A673 (cell line): ENCODE measurements around the gene KNDC1. TPM values are rescaled to one million over a fixed set of nuclear protein-coding genes. Genes with fewer than 3 reads are reported as not detected.

ENCODE experiments used
- BruUV-seq: library from RNA; stranded (reverse); fragments of 400-500 nt; replicated peaks from 2 replicates; lab custom pipeline; 2021; lab: Mats Ljungman, UMichigan
- CTCF ChIA-PET: fragments of 300-600 bp; sonication (Branson Sonifier 250); formaldehyde crosslinking; loops from one replicate; lab custom pipeline; 2022; ENCODE audit warnings: antibody characterized with exemption; lab: Charles Lee
- POLR2A ChIA-PET: fragments of 300-600 bp; sonication (Branson Sonifier 250); formaldehyde crosslinking; loops from one replicate; lab custom pipeline; 2022; ENCODE audit warnings: antibody characterized with exemption; ENCODE audit not compliant: low non-redundant PET; lab: Charles Lee
- DNase-seq: peaks from one replicate; pipeline ENCODE4 v3.0.0-alpha.2; 2015; ENCODE audit warnings: low spot score
- H3K27ac ChIP-seq: fragments of 200-600 bp; sonication (generic); 2 replicates; pipeline ENCODE4 v1.5.1; 2016; ENCODE audit warnings: mixed run types, low read depth, mild to moderate bottlenecking, mixed read lengths, antibody characterized with exemption, low read length; ENCODE audit not compliant: poor library complexity, severe bottlenecking
- H3K27me3 ChIP-seq: fragments of 200-600 bp; sonication (generic); replicated peaks from 2 replicates; pipeline ENCODE4 v1.6.1; 2017; ENCODE audit warnings: mixed run types, low read depth, mild to moderate bottlenecking, mixed read lengths, antibody characterized with exemption, low read length; ENCODE audit not compliant: insufficient read depth, poor library complexity
- H3K36me3 ChIP-seq: fragments of 200-600 bp; sonication (generic); 2 replicates; pipeline ENCODE4 v1.6.1; 2016; ENCODE audit warnings: mixed run types, mild to moderate bottlenecking, mixed read lengths, antibody characterized with exemption, low read length; ENCODE audit not compliant: insufficient read depth, poor library complexity, severe bottlenecking
- H3K4me1 ChIP-seq: fragments of 200-600 bp; sonication (generic); 2 replicates; pipeline ENCODE4 v1.6.1; 2017; ENCODE audit warnings: mixed run types, mild to moderate bottlenecking, mixed read lengths, antibody characterized with exemption, low read length; ENCODE audit not compliant: insufficient read depth, poor library complexity, severe bottlenecking
- H3K4me3 ChIP-seq: fragments of 200-600 bp; sonication (generic); 2 replicates; pipeline ENCODE4 v1.5.1; 2016; ENCODE audit warnings: low read depth, mixed run types, mild to moderate bottlenecking, mixed read lengths, low read length; ENCODE audit not compliant: poor library complexity, severe bottlenecking
- H3K9me3 ChIP-seq: fragments of 200-600 bp; sonication (generic); 2 replicates; pipeline ENCODE4 v1.6.1; 2016; ENCODE audit warnings: mixed run types, low read depth, mild to moderate bottlenecking, mixed read lengths, antibody characterized with exemption, low read length; ENCODE audit not compliant: poor library complexity, severe bottlenecking
- EZH2 ChIP-seq: fragments of 200-600 bp; sonication (generic); IDR thresholded peaks from 2 replicates; pipeline ENCODE4 v1.6.1; 2017; ENCODE audit warnings: borderline replicate concordance, low read depth, mild to moderate bottlenecking, mixed read lengths, antibody characterized with exemption, low read length; ENCODE audit not compliant: poor library complexity, severe bottlenecking
- intact Hi-C: fragments of 100-400 bp; cut with micrococcal nuclease; formaldehyde crosslinking; loops from one replicate; pipeline ENCODE4 v1.10.0; 2022; ENCODE audit not compliant: unreplicated experiment
- total RNA-seq: library from RNA; stranded (reverse); gene quantifications from 2 replicates; pipeline ENCODE4 v1.2.3, GENCODE V29; 2021
- TF ChIP-seq, protein P1 (sequence below): fragments of 300-800, 200-600 bp; sonication (generic); conservative IDR thresholded peaks from 2 replicates; pipeline ENCODE4 v1.5.1; 2017; ENCODE audit warnings: low read depth, mild to moderate bottlenecking, antibody characterized with exemption, low read length, moderate library complexity, mixed read lengths

Gene KNDC1
- total RNA-seq, 1 experiment from 2014 or later = not detected

- TF ChIP-seq EZH2 = no peak
- TF ChIP-seq, protein P1, sequence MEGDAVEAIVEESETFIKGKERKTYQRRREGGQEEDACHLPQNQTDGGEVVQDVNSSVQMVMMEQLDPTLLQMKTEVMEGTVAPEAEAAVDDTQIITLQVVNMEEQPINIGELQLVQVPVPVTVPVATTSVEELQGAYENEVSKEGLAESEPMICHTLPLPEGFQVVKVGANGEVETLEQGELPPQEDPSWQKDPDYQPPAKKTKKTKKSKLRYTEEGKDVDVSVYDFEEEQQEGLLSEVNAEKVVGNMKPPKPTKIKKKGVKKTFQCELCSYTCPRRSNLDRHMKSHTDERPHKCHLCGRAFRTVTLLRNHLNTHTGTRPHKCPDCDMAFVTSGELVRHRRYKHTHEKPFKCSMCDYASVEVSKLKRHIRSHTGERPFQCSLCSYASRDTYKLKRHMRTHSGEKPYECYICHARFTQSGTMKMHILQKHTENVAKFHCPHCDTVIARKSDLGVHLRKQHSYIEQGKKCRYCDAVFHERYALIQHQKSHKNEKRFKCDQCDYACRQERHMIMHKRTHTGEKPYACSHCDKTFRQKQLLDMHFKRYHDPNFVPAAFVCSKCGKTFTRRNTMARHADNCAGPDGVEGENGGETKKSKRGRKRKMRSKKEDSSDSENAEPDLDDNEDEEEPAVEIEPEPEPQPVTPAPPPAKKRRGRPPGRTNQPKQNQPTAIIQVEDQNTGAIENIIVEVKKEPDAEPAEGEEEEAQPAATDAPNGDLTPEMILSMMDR = no peak
- Histone ChIP-seq H3K27me3 (no peaks in the 10 kb centered on the region), H3K27ac (no peak overlapping the region), H3K36me3 (no peaks in the 10 kb centered on the region), H3K4me1 (no peaks in the 10 kb centered on the region), H3K4me3 (no peak overlapping the region), H3K9me3 (no peaks in the 10 kb centered on the region)
- BruUV-seq = no TSS peak
- POLR2A ChIA-PET = no interaction called here
- CTCF ChIA-PET = no interaction called here
- intact Hi-C loops = no loop called here
- DNase-seq = no peak
Measured at GRCh38 chr10:133131053-133131452, 29.0 kb upstream of the KNDC1 start.

DNA sequence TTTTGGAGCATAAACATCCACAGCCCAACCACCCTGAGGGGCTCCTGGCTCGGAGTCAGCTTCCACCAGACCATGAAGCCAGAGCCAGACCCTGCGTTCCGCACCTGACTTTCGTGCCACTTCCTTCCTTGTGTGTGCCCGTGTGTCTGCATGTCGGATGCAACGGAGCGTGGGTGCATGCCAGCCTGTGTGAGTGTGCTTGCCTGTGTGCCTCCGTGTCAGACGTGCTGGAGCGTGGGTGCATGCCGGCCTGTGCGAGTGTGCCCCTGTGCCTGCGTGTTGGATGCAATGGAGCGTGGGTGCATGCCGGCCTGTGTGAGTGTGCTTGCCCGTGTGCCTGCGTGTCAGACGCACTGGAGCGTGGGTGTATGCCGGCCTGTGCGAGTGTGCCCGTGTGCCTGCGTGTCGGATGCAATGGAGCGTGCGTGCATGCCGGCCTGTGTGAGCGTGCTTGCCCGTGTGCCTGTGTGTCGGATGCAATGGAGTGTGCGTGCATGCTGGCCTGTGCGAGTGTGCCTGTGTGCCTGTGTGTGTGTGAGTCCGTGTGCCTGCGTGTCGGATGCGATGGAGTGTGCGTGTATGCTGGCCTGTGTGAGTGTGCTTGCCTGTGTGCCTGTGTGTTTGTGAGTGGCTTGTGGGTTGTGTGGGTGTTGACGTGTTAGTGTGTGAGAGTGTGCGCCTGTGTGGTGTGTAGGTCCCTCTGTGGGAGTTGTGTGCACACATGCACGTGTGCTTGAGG, 28.1 kb upstream of the KNDC1 start:
- no peak for DNase-seq
- H3K4me3 ChIP-seq = no peak overlapping the region
- no peaks in the 10 kb centered on the region for H3K4me1 ChIP-seq
- H3K27ac ChIP-seq = no peak overlapping the region
- intact Hi-C loops = no loop called here
- H3K9me3 ChIP-seq = no peaks in the 10 kb centered on the region
- ChIA-PET CTCF (no interaction called here), POLR2A (no interaction called here)
- H3K36me3 ChIP-seq = no peaks in the 10 kb centered on the region
- TF ChIP-seq, protein P1 = no peak
- TF ChIP-seq EZH2 = no peak
- no peaks in the 10 kb centered on the region for H3K27me3 ChIP-seq
- no TSS peak for BruUV-seq

GRCh38 chr10:133132473-133133291, 27.3 kb upstream of the KNDC1 start:
- Histone ChIP-seq H3K9me3 (no peaks in the 10 kb centered on the region), H3K4me1 (no peaks in the 10 kb centered on the region), H3K27ac (no peak overlapping the region), H3K36me3 (no peaks in the 10 kb centered on the region), H3K27me3 (no peaks in the 10 kb centered on the region), H3K4me3 (no peak overlapping the region)
- no peak for TF ChIP-seq EZH2
- TF ChIP-seq, protein P1 = no peak
- DNase-seq = no peak
- intact Hi-C loops = no loop called here
- ChIA-PET CTCF (no interaction called here), POLR2A (no interaction called here)
- no TSS peak for BruUV-seq
